ENCODE data around the gene ATP8A2.

Gene ATP8A2

DNA sequence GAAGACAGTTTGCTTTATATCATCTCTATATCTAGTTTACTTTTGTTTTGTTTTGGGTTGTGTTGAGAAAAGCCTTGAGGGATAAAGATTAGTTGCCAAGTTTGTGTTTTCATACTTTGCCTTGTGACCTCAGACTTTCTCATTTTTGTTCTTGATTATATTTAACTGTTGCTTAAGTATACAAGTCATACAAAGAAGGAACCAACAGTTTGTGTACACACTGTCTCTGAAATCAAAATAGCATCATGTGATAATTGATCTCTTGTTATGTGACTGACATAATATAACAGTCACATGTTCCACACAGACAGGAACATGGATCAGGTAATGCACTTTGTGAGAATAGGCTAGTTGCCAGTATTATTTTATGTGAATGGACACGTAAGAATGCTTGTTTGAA, 609.3 kb downstream of the ATP8A2 start:
- peak; percentile 50 for DNase-seq

- DNase-seq = no peak
These were observed 611.1 kb downstream of the ATP8A2 start for GRCh38 chr13:25982907-25983306.

DNA sequence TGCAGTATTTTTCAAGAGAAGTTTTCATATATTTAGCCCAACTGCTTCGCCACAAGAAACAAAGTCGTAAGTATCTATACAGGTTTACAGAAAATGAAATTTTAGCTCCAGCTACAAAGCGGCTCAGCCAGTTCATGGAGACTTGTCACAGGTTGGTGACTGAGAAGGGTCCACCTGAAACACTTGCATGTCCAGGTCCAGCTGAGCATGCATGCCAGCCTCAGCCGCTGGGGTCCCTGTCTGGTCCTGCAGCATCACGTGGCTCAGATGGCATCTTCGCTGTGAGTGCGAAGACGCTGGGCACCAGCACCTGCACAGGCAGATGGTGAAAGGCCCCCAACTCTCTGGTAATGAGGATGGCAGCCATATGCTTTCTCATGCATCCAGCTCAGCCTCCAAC, 616.2 kb downstream of the ATP8A2 start:
- no peak for DNase-seq

DNA sequence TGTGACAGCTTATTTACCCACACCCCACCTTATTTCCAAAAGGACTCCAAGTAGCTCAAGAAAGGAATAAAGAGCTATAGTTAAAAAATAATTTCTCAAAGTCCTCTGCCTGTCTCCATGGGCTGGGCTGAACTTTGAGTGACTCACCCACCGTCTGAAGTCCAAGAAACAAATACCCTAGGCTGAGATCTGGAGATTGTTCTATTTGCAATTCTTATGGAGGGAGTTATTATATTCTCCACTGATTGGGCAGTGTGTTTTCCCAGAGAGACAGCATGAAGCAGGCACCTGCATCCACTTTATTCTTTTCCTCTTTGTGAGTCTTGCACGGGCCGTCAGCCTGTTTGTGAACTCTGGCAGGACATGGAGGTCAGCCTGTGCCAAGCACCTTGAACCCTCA, 616.9 kb downstream of the ATP8A2 start:
- no peak for DNase-seq

- DNase-seq = no peak
These were observed 619.0 kb downstream of the ATP8A2 start for GRCh38 chr13:25990801-25991200.

DNA sequence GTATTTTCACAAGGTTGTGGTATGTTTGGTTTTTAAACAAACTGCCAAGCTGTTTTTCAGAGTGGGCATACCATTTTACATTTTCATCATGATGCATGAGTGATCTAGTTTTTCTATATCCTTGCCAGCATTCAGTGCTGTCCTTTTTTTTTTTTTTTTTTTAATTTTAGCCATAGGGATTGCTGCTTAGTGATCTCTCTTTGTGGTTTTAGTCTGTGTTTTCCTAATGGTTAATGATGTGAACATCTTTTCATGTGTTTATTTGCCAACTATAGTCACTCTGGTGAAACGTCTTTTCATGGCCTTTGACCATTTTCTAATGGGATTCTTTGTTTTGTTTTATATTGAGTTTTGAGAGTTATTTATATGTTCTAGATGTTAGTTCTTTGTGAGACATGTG, 620.3 kb downstream of the ATP8A2 start:
- DNase-seq = no peak

DNA sequence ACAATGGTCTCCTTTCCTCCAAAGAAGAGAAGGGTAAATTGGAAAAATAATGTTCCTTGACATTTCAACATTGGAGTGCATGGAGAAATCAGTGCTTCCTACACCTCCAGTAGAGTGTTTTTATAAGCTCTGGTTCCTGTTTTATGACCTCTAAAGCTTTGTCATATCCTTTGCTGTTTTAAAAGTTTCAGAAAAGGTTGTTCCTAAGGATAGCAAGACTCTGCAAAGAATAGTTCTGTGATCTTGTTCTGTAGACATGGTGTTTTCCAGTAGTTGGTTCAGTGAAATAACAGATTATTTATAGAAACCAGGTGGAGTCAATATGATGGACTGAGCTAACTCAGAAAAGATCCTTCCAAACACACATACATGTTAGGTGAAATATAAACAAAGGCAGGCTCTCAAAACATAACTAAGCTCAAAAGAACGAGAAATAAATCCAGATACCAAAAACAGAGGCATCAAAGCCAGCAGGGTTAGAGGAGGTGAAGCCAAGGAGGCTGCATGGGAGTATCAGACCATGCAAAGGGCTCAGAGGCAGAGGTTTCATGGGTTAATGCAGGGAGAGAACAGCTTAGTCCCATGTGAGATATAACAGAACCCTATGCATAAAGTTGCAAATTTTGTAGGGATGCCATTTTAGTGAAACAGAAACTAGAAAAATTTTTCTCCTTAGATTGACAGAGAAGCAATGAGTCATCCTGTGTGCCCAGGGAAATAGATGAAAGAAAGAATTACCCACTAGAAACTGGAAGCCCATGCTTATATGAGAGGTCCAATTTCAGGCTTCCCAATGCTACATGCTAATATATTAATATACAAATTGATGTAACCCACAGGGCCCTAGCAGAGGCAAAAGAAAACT, 635.7 kb downstream of the ATP8A2 start:
- no peak for DNase-seq

GRCh38 chr13:26010487-26011207, 638.9 kb downstream of the ATP8A2 start:
- no peak for DNase-seq

- DNase-seq = no peak
These were observed 639.4 kb downstream of the ATP8A2 start for GRCh38 chr13:26011208-26011573.

- DNase-seq = no peak
These were observed 640.4 kb downstream of the ATP8A2 start for GRCh38 chr13:26011996-26012821.

- DNase-seq = no peak
These were observed 641.2 kb downstream of the ATP8A2 start for GRCh38 chr13:26012995-26013394.

- no peak for DNase-seq
These were observed 643.7 kb downstream of the ATP8A2 start for GRCh38 chr13:26015271-26016125.

DNA sequence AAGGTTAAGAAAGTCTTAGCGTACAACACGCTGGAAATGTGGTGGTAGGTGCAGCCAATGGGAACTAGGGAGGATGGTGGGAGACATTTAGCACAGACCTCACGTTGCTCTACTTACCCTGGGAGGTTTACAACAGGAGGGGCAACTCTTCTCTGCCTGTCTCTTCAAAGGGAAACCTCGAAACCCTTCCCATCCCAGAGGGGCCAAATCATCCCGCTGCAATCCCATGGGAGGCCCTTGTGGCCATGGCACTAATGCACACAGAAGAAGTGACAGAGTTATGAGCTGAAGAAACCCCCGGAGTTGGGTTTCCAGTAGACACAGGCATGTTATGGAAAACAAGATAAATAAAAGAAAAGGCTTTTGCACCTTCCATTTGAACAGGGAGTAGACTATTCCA, 644.4 kb downstream of the ATP8A2 start:
- no peak for DNase-seq

DNA sequence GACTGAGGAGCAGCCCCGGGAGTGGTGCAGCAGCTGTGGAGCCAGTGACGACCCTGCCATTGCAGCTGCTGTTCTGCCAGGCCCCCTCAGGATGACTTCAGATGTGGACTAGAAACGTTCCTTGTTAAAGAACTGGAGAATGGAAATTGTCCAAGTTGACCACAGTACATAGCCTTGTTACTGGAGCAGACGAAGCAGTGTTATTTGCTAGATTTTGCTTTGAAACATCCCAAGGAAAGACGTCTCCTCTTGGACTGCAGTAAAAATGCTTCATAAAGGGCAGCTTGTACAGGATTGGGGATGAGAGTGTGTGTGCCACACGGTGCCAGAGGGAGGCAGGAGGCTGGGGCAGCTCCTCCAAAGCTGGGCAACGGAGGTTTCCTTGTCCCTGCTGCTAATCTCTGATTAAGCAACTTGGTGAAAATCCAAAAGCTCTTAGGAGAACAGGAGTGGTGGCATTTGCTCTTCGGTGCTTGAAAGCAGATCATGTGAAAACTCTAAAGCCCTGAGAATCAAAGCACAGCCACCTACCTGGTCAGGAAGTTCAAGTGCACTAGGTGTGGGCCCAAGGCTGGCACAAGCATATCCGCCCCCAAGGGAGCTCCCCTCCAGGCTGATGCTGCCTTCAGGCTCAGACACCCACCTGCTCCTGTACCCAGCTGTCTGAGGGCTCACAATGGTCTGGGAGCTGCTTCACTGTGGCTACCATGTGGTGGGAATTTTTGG, 645.6 kb downstream of the ATP8A2 start:
- no peak for DNase-seq

DNA sequence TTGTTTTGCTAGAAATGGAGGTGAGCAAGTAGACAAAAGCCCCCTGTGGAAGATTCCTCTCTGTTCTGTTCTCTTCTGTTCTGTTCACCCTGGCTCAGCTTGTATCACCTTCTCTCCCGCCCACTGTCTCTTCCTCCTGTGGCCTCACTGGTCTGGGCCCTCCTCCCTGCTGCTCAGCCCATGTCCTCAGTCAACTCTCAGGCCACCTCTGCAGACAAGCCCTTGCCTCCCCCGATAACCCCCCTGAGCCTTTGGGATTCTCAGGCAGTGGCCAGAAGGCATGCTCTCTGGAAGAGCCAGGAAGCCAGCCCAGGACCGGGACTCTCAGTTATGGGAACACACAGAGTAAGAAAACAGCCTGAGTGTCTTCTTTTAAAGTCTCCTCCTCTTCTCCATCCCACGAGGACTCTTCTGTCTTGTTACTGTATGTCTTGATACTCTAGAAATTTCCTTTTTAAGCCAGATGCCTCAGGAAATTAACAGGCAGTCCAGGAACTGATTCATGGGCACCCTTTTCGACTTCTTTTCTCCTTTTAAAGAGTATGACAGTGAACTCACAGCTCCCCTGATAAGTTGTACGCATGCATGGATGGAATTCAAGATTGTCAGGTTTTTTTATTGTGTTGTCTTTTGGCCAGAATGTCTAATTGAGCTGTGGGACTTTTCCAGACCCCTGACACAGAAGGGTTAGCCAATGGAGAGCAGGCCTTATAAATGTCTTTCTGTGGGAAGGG, 646.3 kb downstream of the ATP8A2 start:
- DNase-seq = no peak

- no peak for DNase-seq
These were observed 647.5 kb downstream of the ATP8A2 start for GRCh38 chr13:26019251-26019650.

GRCh38 chr13:26019881-26020870, 648.4 kb downstream of the ATP8A2 start:
- no peak for DNase-seq

DNA sequence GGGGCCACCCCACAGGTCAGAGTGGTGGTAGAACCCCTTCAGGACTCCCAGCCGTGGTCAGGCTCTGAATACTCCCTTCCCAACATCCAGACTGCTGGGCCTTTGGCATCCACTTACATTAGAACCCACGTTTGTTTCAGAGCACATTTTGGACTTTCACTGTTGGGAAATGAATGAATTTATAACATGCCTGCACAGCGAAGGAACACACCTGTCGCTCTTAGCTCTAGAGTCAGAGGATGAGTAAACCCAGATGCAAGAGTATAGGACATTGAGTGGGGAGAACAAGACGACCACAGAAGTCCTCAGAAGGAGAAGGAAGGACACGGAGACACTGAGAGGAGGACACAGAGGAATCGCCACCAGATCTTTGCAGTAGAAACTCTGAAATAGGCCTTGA, 649.1 kb downstream of the ATP8A2 start:
- DNase-seq = no peak

DNA sequence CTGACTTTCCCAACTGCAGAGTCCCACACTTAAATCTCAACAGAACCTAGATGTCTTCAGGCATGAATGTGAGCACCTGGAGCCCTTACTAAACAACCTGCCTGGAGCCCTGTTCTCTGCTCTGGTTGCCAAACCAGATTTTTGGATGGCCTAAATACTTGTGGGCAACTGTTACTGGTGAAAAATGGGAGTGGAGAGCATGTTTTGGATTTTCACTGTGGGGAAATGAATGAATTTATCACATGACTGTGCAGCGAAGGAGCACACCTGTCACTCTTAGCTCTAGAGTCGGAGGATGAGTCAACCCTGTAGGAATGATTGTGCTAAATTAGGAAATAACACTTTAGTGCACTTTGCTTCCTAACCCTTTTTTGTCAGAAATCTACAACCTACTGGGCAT, 649.7 kb downstream of the ATP8A2 start:
- DNase-seq = no peak

GRCh38 chr13:26021956-26022355, 650.2 kb downstream of the ATP8A2 start:
- DNase-seq = no peak
